HEK293 (cell line): ENCODE results near the gene IFT52.

Experiments used
- CTCF ChIA-PET: fragments of 350-600 bp; formaldehyde crosslinking; extraction: SDS; loops from one replicate; lab custom pipeline; 2021; ENCODE audit warnings: antibody characterized with exemption; lab: Yijun Ruan, JAX
- POLR2A ChIA-PET: fragments of 300-600 bp; formaldehyde crosslinking; extraction: SDS; loops from one replicate; lab custom pipeline; 2020; ENCODE audit warnings: antibody characterized with exemption, inconsistent platforms; lab: Yijun Ruan, JAX
- H3K27ac ChIP-seq: fragments of 200-500 bp; sonication (Bioruptor generic); 2 replicates; pipeline ENCODE4 v1.5.1; 2014; ENCODE audit warnings: low read depth, low read length, control low read depth, inconsistent platforms; ENCODE audit errors: extremely low read depth
- H3K36me3 ChIP-seq, 2 experiments: fragments of 200-500 bp in 1 of 2; sonication (Bioruptor generic) in 1 of 2; 1 replicate in 1 of 2; 2 replicates in 1 of 2; pipeline ENCODE4 v1.5.1; 2014 to 2017; ENCODE audit warnings: inconsistent platforms in 2 of 2, low read length in 2 of 2; ENCODE audit not compliant: control insufficient read depth in 2 of 2, insufficient read depth in 1 of 2
- H3K4me1 ChIP-seq: fragments of 200-500 bp; sonication (Bioruptor generic); 2 replicates; pipeline ENCODE4 v1.5.1; 2014; ENCODE audit warnings: mild to moderate bottlenecking, low read length, inconsistent platforms; ENCODE audit not compliant: control insufficient read depth, insufficient read depth
- H3K4me3 ChIP-seq: 2 replicates; pipeline ENCODE4 v1.5.1; 2011; ENCODE audit warnings: low read depth, mild to moderate bottlenecking, control low read depth, low read length, moderate library complexity
- H3K9me3 ChIP-seq: fragments of 200-500 bp; sonication (Bioruptor generic); 2 replicates; pipeline ENCODE4 v1.5.1; 2014; ENCODE audit warnings: low read depth, low read length, inconsistent platforms; ENCODE audit not compliant: control insufficient read depth, insufficient read depth
- EGR2 ChIP-seq: fragments of 450-650 bp; formaldehyde crosslinking; IDR thresholded peaks from 2 replicates; pipeline ENCODE4 v1.5.1; 2016; ENCODE audit warnings: low read depth, missing biosample characterization, missing genetic modification characterization
- PRDM6 ChIP-seq: fragments of 450-650 bp; formaldehyde crosslinking; IDR thresholded peaks from 2 replicates; pipeline ENCODE4 v1.5.1; 2017; ENCODE audit warnings: missing biosample characterization, missing genetic modification characterization
- REPIN1 ChIP-seq: fragments of 450-650 bp; formaldehyde crosslinking; IDR thresholded peaks from 2 replicates; pipeline ENCODE4 v1.5.1; 2017; ENCODE audit warnings: missing biosample characterization, missing genetic modification characterization, low read depth
- REST ChIP-seq: fragments of 450-650 bp; formaldehyde crosslinking; IDR thresholded peaks from 2 replicates; pipeline ENCODE4 v1.5.1; 2016; ENCODE audit warnings: missing biosample characterization, missing genetic modification characterization
- TCF7L2 ChIP-seq: IDR thresholded peaks from 2 replicates; pipeline ENCODE4 v1.6.1; 2011; ENCODE audit warnings: low read depth, mild to moderate bottlenecking, inconsistent platforms, low read length, moderate library complexity, borderline replicate concordance
- TRIM28 ChIP-seq: IDR thresholded peaks from 2 replicates; pipeline ENCODE4 v1.6.1; 2011; ENCODE audit warnings: low read length, control low read depth, borderline replicate concordance
- ZBTB1 ChIP-seq: fragments of 450-650 bp; formaldehyde crosslinking; IDR thresholded peaks from 2 replicates; pipeline ENCODE4 v1.5.1; 2016; ENCODE audit warnings: missing biosample characterization, missing genetic modification characterization
- ZBTB49 ChIP-seq: fragments of 450-650 bp; formaldehyde crosslinking; IDR thresholded peaks from 2 replicates; pipeline ENCODE4 v1.5.1; 2016; ENCODE audit warnings: missing biosample characterization, missing genetic modification characterization, low read depth
- ZBTB8A ChIP-seq: fragments of 450-650 bp; formaldehyde crosslinking; IDR thresholded peaks from 2 replicates; pipeline ENCODE4 v1.5.1; 2016; ENCODE audit warnings: missing biosample characterization, missing genetic modification characterization
- ZFP37 ChIP-seq: fragments of 450-650 bp; formaldehyde crosslinking; IDR thresholded peaks from 2 replicates; pipeline ENCODE4 v1.5.1; 2016; ENCODE audit warnings: missing biosample characterization, missing genetic modification characterization
- ZNF280D ChIP-seq: fragments of 450-650 bp; formaldehyde crosslinking; IDR thresholded peaks from 2 replicates; pipeline ENCODE4 v1.5.1; 2016; ENCODE audit warnings: missing biosample characterization, missing genetic modification characterization
- ZNF335 ChIP-seq: fragments of 450-650 bp; formaldehyde crosslinking; conservative IDR thresholded peaks from 2 replicates; pipeline ENCODE4 v1.5.1; 2016; ENCODE audit warnings: missing biosample characterization, missing genetic modification characterization
- ZNF423 ChIP-seq: fragments of 450-650 bp; formaldehyde crosslinking; IDR thresholded peaks from 2 replicates; pipeline ENCODE4 v1.5.1; 2016; ENCODE audit warnings: missing biosample characterization, missing genetic modification characterization
- ZNF488 ChIP-seq: fragments of 450-650 bp; formaldehyde crosslinking; IDR thresholded peaks from 2 replicates; pipeline ENCODE4 v1.5.1; 2016; ENCODE audit warnings: missing biosample characterization, missing genetic modification characterization
- ZNF530 ChIP-seq: fragments of 450-650 bp; formaldehyde crosslinking; IDR thresholded peaks from 2 replicates; pipeline ENCODE4 v1.5.1; 2016; ENCODE audit warnings: low read depth, missing biosample characterization, missing genetic modification characterization
- ZNF621 ChIP-seq: fragments of 450-650 bp; formaldehyde crosslinking; IDR thresholded peaks from 2 replicates; pipeline ENCODE4 v1.5.1; 2017; ENCODE audit warnings: missing biosample characterization, missing genetic modification characterization
- ZNF777 ChIP-seq: fragments of 450-650 bp; formaldehyde crosslinking; IDR thresholded peaks from 2 replicates; pipeline ENCODE4 v1.5.1; 2017; ENCODE audit warnings: missing biosample characterization, missing genetic modification characterization, borderline replicate concordance
- ZNF830 ChIP-seq: fragments of 450-650 bp; IDR thresholded peaks from 2 replicates; pipeline ENCODE4 v1.5.0; 2018; ENCODE audit warnings: missing biosample characterization, missing genetic modification characterization, low read depth, mild to moderate bottlenecking, moderate library complexity

IFT52 gene

GRCh38 chr20:43667341-43668132 lies 76.8 kb downstream of the IFT52 start (continued):
- TF ChIP-seq ZNF335 (tag by site-specific recombination) (peak; percentile 20), REST (0 out of 2 replicates have a peak, but pooled peaks have one; percentile 18), PRDM6 (no peak)

- Histone ChIP-seq H3K9me3 (no peaks in the 10 kb centered on the region), H3K4me3 (no peak overlapping the region), H3K4me1 (no peaks in the 10 kb centered on the region), H3K27ac (no peak overlapping the region), H3K36me3 (peaks cover 24 to 48% of the 10 kb centered on the region in 2 experiments; a peak in 2 of 3 replicates)
- POLR2A ChIA-PET = interaction anchor here (0.6 kb wide), 2 partner anchors 29 to 80 kb away, joined by 3 to 4 read pairs; no protein-coding TSS in a partner anchor
- CTCF ChIA-PET = no interaction called here
- no peak for TF ChIP-seq EGR2 (tag by site-specific recombination)
- no peak for TF ChIP-seq TCF7L2
- no peak for TF ChIP-seq ZNF777 (tag by site-specific recombination)
- TF ChIP-seq ZFP37 (tag by site-specific recombination) = no peak
- TF ChIP-seq REPIN1 (tag by site-specific recombination) = no peak
- TF ChIP-seq ZNF488 (tag by site-specific recombination) = no peak
- no peak for TF ChIP-seq TRIM28
- no peak for TF ChIP-seq ZBTB1 (tag by site-specific recombination)
- TF ChIP-seq ZNF621 = no peak
- TF ChIP-seq ZBTB8A (tag by site-specific recombination) = no peak
Measured at GRCh38 chr20:43669332-43669731, 78.6 kb downstream of the IFT52 start.

- Histone ChIP-seq H3K36me3 (peaks cover 27 to 55% of the 10 kb centered on the region in 2 experiments; a peak in 2 of 3 replicates), H3K27ac (no peak overlapping the region), H3K4me1 (no peaks in the 10 kb centered on the region), H3K9me3 (no peaks in the 10 kb centered on the region), H3K4me3 (no peak overlapping the region)
- POLR2A ChIA-PET = no interaction called here
- CTCF ChIA-PET = interaction anchor here (0.8 kb wide), 1 partner anchor 10 kb away, joined by 3 read pairs; no protein-coding TSS in a partner anchor
- TF ChIP-seq ZNF830 (tag by site-specific recombination) (no peak), ZNF280D (tag by site-specific recombination) (no peak), ZNF423 (tag by site-specific recombination) (no peak), ZBTB49 (tag by site-specific recombination) (no peak), ZNF530 (tag by site-specific recombination) (no peak)
Measured at GRCh38 chr20:43670423-43670822, 79.7 kb downstream of the IFT52 start.
